K562 (cell line): ENCODE data around the gene TXN2. TPM values are rescaled to one million over a fixed set of nuclear protein-coding genes. Genes with fewer than 3 reads are reported as not detected.

Source experiments
- BRD4 ChIP-seq: fragments of 200-600 bp; sonication (generic); IDR thresholded peaks from 2 replicates; pipeline ENCODE4 v1.6.1; 2017; ENCODE audit warnings: inconsistent platforms
- EP400 ChIP-seq: fragments of 450-650 bp; IDR thresholded peaks from 2 replicates; pipeline ENCODE4 v1.6.1; 2017; ENCODE audit warnings: antibody characterized with exemption, mild to moderate bottlenecking, moderate library complexity
- ERF ChIP-seq: fragments of 450-650 bp; formaldehyde crosslinking; IDR thresholded peaks from 2 replicates; pipeline ENCODE4 v1.4.0; 2020; ENCODE audit warnings: mild to moderate bottlenecking, mixed read lengths
- MBD2 ChIP-seq: sonication (generic); IDR thresholded peaks from 2 replicates; pipeline ENCODE4 v1.6.1; 2016; ENCODE audit warnings: low read depth, borderline replicate concordance
- PTRF ChIP-seq: fragments of 450-650 bp; IDR thresholded peaks from 2 replicates; pipeline ENCODE4 v1.6.1; 2016; ENCODE audit warnings: mild to moderate bottlenecking, missing genetic modification characterization, missing compliant biosample characterization
- RBM39 ChIP-seq: fragments of 200-400 bp; formaldehyde crosslinking; optimal IDR thresholded peaks from 2 replicates; pipeline ENCODE3; 2018; ENCODE audit warnings: low read depth, low read length
- RFX5 ChIP-seq: IDR thresholded peaks from 2 replicates; pipeline ENCODE4 v1.6.1; 2011; ENCODE audit warnings: low read depth, mild to moderate bottlenecking, improper control_type of control experiment, low read length
- ZBED1 ChIP-seq: IDR thresholded peaks from 2 replicates; pipeline ENCODE4 v1.6.1; 2014
- ZNF134 ChIP-seq: fragments of 250-450 bp; sonication (Bioruptor Pico); conservative IDR thresholded peaks from 2 replicates; pipeline ENCODE4 v1.4.0; 2020
- ZNF239 ChIP-seq: fragments of 250-450 bp; sonication (Bioruptor Pico); IDR thresholded peaks from 2 replicates; pipeline ENCODE4 v1.4.0; 2020; ENCODE audit warnings: mild to moderate bottlenecking
- ZNF274 ChIP-seq: IDR thresholded peaks from 2 replicates; pipeline ENCODE4 v1.6.1; 2011; ENCODE audit warnings: low read depth, mild to moderate bottlenecking, low read length, moderate library complexity, borderline replicate concordance
- ZNF644 ChIP-seq: fragments of 200-800 bp; sonication (Bioruptor generic); IDR thresholded peaks from 2 replicates; pipeline ENCODE4 v1.6.1; 2016; ENCODE audit warnings: low read depth, missing genetic modification characterization, missing compliant biosample characterization
- ZNF830 ChIP-seq: fragments of 250-450 bp; sonication (Bioruptor Pico); IDR thresholded peaks from 2 replicates; pipeline ENCODE4 v1.5.0; 2021; ENCODE audit warnings: mild to moderate bottlenecking
- polyA plus RNA-seq, 8 experiments: library from polyadenylated mRNA; depleted of rRNA in 4 of 8; stranded (reverse) in 5 of 8; unstranded in 3 of 8; fragments of >200 nt; fragmentation: Nextera tagmentation in 2 of 8; fragmentation: Illumina TruSeq in 1 of 8; extraction: Ambion mirVana in 2 of 8; extraction: Trizol in 1 of 8; gene quantifications; 2 replicates each; pipeline versions ENCODE4 v1.2.1 to v1.2.3, GENCODE V29; 2011 to 2014; ENCODE audit warnings: inconsistent platforms in 1 of 8, missing spikeins in 1 of 8
- total RNA-seq, 7 experiments: library from RNA; depleted of rRNA in 6 of 7; stranded (reverse); fragments of >200 nt in 6 of 7; fragmentation: Illumina TruSeq in 2 of 7; extraction: Trizol in 2 of 7; gene quantifications; 2 replicates each; pipeline versions ENCODE4 v1.2.1 to v1.2.3, GENCODE V29; 2011 to 2021; ENCODE audit warnings: low replicate concordance in 1 of 7
- TF ChIP-seq, protein P1 (sequence below): IDR thresholded peaks from 3 replicates; pipeline ENCODE4 v1.6.1; 2011; ENCODE audit warnings: borderline replicate concordance, mild to moderate bottlenecking; ENCODE audit not compliant: insufficient read length, insufficient read depth
- TF ChIP-seq, protein P2 (sequence below): sonication (generic); formaldehyde crosslinking; IDR thresholded peaks from 2 replicates; pipeline ENCODE4 v1.8.0; 2022; ENCODE audit warnings: missing genetic modification reagents, mild to moderate bottlenecking, moderate library complexity, borderline replicate concordance
- TF ChIP-seq, protein P3 (sequence below): fragments of 450-650 bp; formaldehyde crosslinking; IDR thresholded peaks from 2 replicates; pipeline ENCODE4 v1.4.0; 2022; ENCODE audit warnings: mild to moderate bottlenecking, moderate library complexity
- TF ChIP-seq, protein P4 (sequence below): fragments of 250-450 bp; sonication (Bioruptor Pico); IDR thresholded peaks from 2 replicates; pipeline ENCODE4 v1.4.0; 2020; ENCODE audit warnings: mild to moderate bottlenecking, moderate library complexity
- TF ChIP-seq, protein P5 (sequence below): IDR thresholded peaks from 2 replicates; pipeline ENCODE4 v1.6.1; 2016; ENCODE audit warnings: missing genetic modification characterization, missing compliant biosample characterization

Gene TXN2
- total and polyA plus RNA-seq, 9 of the 15 experiments (the other 6 are each of a cell fraction or from before 2014, with no cell fraction given) = 48.5 to 399 (median 118) TPM

DNA sequence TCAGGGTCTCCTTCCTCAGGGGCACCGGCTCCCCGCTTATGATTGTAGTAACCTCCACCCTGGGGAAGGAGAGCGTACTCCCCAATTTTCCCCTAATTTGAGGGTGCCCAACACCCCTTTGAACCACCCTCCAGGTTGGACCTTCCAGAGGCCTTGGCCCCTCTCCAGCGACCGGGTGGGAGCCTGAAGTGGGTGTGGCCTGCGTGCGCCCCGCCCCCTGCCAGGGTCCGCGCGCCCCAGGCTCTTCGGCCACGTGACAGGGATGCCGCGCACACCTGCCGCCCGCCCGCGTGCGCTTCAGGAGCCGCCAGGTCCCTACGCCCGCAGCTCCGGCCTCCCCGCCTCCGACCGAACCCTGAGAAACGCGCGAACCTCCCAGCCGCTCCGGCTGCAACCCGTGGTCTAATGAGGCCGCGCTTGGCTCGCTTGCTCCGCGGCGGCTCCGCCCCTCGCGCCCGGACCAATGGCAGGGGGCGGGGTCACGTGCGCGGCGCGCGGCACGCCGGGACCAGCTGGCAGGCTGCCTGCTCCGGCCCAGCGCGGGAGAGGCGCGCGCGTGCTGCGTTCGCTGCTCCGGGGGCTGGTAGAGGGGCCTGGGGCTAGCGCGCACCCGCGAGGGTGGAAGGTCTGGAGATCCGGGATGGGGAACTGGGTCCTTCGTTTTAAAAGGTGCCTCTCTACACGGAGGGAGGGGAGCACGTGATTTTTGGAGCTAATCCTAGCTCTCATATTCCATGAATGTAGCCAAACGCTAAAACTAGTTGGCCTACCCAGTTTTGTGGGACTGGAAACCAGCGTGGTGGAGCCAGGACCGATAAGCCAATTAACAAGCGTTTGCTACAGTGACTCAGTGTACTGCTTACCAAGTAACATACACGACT is 25.4 kb upstream of the TXN2 start, which contains the start of gene FOXRED2 (continued):
- TF ChIP-seq ZNF644 (tag) = peak; percentile 63; the same call in 1 of the 2 replicates
- TF ChIP-seq ZNF134 = no peak
- TF ChIP-seq, protein P1, sequence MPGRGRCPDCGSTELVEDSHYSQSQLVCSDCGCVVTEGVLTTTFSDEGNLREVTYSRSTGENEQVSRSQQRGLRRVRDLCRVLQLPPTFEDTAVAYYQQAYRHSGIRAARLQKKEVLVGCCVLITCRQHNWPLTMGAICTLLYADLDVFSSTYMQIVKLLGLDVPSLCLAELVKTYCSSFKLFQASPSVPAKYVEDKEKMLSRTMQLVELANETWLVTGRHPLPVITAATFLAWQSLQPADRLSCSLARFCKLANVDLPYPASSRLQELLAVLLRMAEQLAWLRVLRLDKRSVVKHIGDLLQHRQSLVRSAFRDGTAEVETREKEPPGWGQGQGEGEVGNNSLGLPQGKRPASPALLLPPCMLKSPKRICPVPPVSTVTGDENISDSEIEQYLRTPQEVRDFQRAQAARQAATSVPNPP = no peak
- 0 out of 2 replicates have a peak, but pooled peaks have one; percentile 50 for TF ChIP-seq ERF (CRISPR knock-in tag)
- no peak for TF ChIP-seq ZNF274
- TF ChIP-seq PTRF (tag) = no peak
- no peak for TF ChIP-seq BRD4
- TF ChIP-seq EP400 = peak; percentile 70; the same call in 1 of the 2 replicates
- no peak for TF ChIP-seq ZBED1
- TF ChIP-seq, protein P2, sequence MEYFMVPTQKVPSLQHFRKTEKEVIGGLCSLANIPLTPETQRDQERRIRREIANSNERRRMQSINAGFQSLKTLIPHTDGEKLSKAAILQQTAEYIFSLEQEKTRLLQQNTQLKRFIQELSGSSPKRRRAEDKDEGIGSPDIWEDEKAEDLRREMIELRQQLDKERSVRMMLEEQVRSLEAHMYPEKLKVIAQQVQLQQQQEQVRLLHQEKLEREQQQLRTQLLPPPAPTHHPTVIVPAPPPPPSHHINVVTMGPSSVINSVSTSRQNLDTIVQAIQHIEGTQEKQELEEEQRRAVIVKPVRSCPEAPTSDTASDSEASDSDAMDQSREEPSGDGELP (CRISPR knock-in tag) = peak; percentile 86
- no peak for TF ChIP-seq ZNF830 (CRISPR knock-in tag)
- TF ChIP-seq ZNF239 (CRISPR knock-in tag) = no peak
- TF ChIP-seq, protein P3, sequence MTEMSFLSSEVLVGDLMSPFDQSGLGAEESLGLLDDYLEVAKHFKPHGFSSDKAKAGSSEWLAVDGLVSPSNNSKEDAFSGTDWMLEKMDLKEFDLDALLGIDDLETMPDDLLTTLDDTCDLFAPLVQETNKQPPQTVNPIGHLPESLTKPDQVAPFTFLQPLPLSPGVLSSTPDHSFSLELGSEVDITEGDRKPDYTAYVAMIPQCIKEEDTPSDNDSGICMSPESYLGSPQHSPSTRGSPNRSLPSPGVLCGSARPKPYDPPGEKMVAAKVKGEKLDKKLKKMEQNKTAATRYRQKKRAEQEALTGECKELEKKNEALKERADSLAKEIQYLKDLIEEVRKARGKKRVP (CRISPR knock-in tag) = no peak
- TF ChIP-seq RBM39 = no peak
- TF ChIP-seq, protein P4, sequence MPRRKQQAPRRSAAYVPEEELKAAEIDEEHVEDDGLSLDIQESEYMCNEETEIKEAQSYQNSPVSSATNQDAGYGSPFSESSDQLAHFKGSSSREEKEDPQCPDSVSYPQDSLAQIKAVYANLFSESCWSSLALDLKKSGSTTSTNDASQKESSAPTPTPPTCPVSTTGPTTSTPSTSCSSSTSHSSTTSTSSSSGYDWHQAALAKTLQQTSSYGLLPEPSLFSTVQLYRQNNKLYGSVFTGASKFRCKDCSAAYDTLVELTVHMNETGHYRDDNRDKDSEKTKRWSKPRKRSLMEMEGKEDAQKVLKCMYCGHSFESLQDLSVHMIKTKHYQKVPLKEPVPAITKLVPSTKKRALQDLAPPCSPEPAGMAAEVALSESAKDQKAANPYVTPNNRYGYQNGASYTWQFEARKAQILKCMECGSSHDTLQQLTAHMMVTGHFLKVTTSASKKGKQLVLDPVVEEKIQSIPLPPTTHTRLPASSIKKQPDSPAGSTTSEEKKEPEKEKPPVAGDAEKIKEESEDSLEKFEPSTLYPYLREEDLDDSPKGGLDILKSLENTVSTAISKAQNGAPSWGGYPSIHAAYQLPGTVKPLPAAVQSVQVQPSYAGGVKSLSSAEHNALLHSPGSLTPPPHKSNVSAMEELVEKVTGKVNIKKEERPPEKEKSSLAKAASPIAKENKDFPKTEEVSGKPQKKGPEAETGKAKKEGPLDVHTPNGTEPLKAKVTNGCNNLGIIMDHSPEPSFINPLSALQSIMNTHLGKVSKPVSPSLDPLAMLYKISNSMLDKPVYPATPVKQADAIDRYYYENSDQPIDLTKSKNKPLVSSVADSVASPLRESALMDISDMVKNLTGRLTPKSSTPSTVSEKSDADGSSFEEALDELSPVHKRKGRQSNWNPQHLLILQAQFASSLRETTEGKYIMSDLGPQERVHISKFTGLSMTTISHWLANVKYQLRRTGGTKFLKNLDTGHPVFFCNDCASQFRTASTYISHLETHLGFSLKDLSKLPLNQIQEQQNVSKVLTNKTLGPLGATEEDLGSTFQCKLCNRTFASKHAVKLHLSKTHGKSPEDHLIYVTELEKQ (CRISPR knock-in tag) = no peak
- TF ChIP-seq, protein P5, sequence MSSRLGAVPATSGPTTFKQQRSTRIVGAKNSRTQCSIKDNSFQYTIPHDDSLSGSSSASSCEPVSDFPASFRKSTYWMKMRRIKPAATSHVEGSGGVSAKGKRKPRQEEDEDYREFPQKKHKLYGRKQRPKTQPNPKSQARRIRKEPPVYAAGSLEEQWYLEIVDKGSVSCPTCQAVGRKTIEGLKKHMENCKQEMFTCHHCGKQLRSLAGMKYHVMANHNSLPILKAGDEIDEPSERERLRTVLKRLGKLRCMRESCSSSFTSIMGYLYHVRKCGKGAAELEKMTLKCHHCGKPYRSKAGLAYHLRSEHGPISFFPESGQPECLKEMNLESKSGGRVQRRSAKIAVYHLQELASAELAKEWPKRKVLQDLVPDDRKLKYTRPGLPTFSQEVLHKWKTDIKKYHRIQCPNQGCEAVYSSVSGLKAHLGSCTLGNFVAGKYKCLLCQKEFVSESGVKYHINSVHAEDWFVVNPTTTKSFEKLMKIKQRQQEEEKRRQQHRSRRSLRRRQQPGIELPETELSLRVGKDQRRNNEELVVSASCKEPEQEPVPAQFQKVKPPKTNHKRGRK (tag) = no peak
- TF ChIP-seq RFX5 = no peak
- no peak for TF ChIP-seq MBD2
